Measurements from ENCODE around the gene CYB5R2.

GRCh38 chr11:7668464-7668863, 4.8 kb downstream of the CYB5R2 start:
- no peak for TF ChIP-seq EZH2 (IDR thresholded peaks at IDR 0.05; ENCODE audit: low read depth)
- TF ChIP-seq CTCF (conservative IDR thresholded peaks at IDR 0.05) = no peak

Measured in PC-9 (cell line).